ENCODE measurements around the gene RPS13. TPM values are rescaled to one million over a fixed set of nuclear protein-coding genes. Genes with fewer than 3 reads are reported as not detected.
A peak's percentile ranks its signal among the peaks of the same experiment; 100 is the strongest.

Gene RPS13
- total and polyA plus RNA-seq, 10 of the 15 experiments (the other 5 are each of a cell fraction or from before 2014, with no cell fraction given): 1,514 to 4,753 (median 1,995) TPM

- BruUV-seq (replicated peaks): no TSS peak
- intact Hi-C loops (cut with micrococcal nuclease; ENCODE audit: unreplicated experiment): loop anchor here (5.0 kb wide), 1 partner anchor 128 kb away; no protein-coding TSS in a partner anchor
- no peak overlapping the region for H2AFZ ChIP-seq (ENCODE audit: control insufficient read depth, low read depth, low read length)
- TF ChIP-seq NR2F1 (conservative IDR thresholded peaks at IDR 0.05) (no peak), SUPT20H (IDR thresholded peaks at IDR 0.05; ENCODE audit: borderline replicate concordance, control insufficient read depth, low read depth, low read length) (no peak), CEBPB (IDR thresholded peaks at IDR 0.05; ENCODE audit: borderline replicate concordance in 1 of 2, low read depth in 2 of 2, low read length in 2 of 2) (no peak), SMAD5 (IDR thresholded peaks at IDR 0.05; ENCODE audit: low read depth) (0 out of 2 replicates have a peak, but pooled peaks have one; percentile 40), ZNF592 (IDR thresholded peaks at IDR 0.05) (no peak), RELB (IDR thresholded peaks at IDR 0.05; ENCODE audit: low read depth) (no peak), BCLAF1 (IDR thresholded peaks at IDR 0.05) (no peak), POLR2AphosphoS5 (IDR thresholded peaks at IDR 0.05; ENCODE audit: low read length) (0 out of 2 replicates have a peak, but pooled peaks have one; percentile 42), YY1 (IDR thresholded peaks at IDR 0.05; ENCODE audit: low read depth, low read length) (no peak)
- DNase-seq (ENCODE audit: low read depth, low spot score) (no peak), ATAC-seq (no peak), FAIRE-seq (no peak)
- no peaks in the 10 kb centered on the region for H4K20me1 ChIP-seq (ENCODE audit: control insufficient read depth, insufficient read depth)
- no peak overlapping the region for H3K27ac ChIP-seq (ENCODE audit: control insufficient read depth, insufficient read depth)
- ChIA-PET SMC1A (ENCODE audit: uncharacterized antibody, unreplicated experiment) (interaction anchor here (0.8 to 2.2 kb wide), 7 partner anchors 12 to 309 kb away, joined by 3 to 7 read pairs (median 4); partner anchors contain the start of gene PIK3C2A), RAD21 (ENCODE audit: unreplicated experiment) (interaction anchor here (0.9 to 1.1 kb wide), 2 partner anchors 139 to 173 kb away, joined by 3 read pairs; no protein-coding TSS in a partner anchor), CTCF (interaction anchor here (0.8 to 2.6 kb wide), 6 partner anchors 13 to 255 kb away, joined by 3 to 10 read pairs (median 4); no protein-coding TSS in a partner anchor), POLR2A (interaction anchor here (0.9 to 1.1 kb wide), 2 partner anchors 16 to 131 kb away, joined by 3 read pairs; no protein-coding TSS in a partner anchor)
- in situ Hi-C loops (cut with MboI): no loop called here
- H3K4me3 ChIP-seq: peak overlapping the region; percentile 84
- no peaks in the 10 kb centered on the region; the same call in 1 of the 2 replicates for H3K4me1 ChIP-seq (ENCODE audit: control insufficient read depth, insufficient read depth, low read length)
- H3K9ac ChIP-seq (ENCODE audit: control insufficient read depth, insufficient read depth, low read length): peak overlapping the region; percentile 98
- H3K9me3 ChIP-seq (replicated peaks; ENCODE audit: control insufficient read depth, insufficient read depth, low read length): no peaks in the 10 kb centered on the region
- H3K36me3 ChIP-seq (ENCODE audit: control insufficient read depth in 2 of 2, insufficient read depth in 2 of 2, low read length in 1 of 2): peaks cover 0 to 23% of the 10 kb centered on the region in 2 experiments; a peak in 2 of 4 replicates
- H3K79me2 ChIP-seq (ENCODE audit: control insufficient read depth, insufficient read depth, low read length): peaks cover 42% of the 10 kb centered on the region
- 54% methylated on average over 5 of the region's 5 CpGs for WGBS (ENCODE audit: insufficient coverage, insufficient replicate concordance, low lambda C conversion rate, missing lambda C conversion rate)
- H3K27me3 ChIP-seq (replicated peaks in 1 of 2; ENCODE audit: control insufficient read depth in 2 of 2, insufficient read depth in 2 of 2, low read length in 1 of 2): no peaks in the 10 kb centered on the region
- H3K4me2 ChIP-seq (ENCODE audit: control insufficient read depth, insufficient read depth): peak overlapping the region; percentile 88
Measured at GRCh38 chr11:17075506-17075905, 2.0 kb downstream of the RPS13 start.
